GM12878 (cell line): ENCODE results near the gene FBXO15. TPM values are rescaled to one million over a fixed set of nuclear protein-coding genes. Genes with fewer than 3 reads are reported as not detected.

Source experiments
- ATAC-seq: fragments of 200-7000 bp; cut with Tn5 transposase; 3 replicates; pipeline ENCODE4 v1.9.1; 2020; ENCODE audit warnings: mild to moderate bottlenecking, moderate library complexity
- BruUV-seq: library from RNA; stranded (reverse); fragments of 400-500 nt; replicated peaks from 2 replicates; lab custom pipeline; 2021; lab: Mats Ljungman, UMichigan
- CTCF ChIA-PET: fragments of 300-600 bp; sonication (Branson Sonifier 250); formaldehyde crosslinking; extraction: SDS; loops from one replicate; lab custom pipeline; 2021; ENCODE audit warnings: inconsistent platforms; lab: Yijun Ruan, JAX
- POLR2A ChIA-PET: fragments of 350-600 bp; formaldehyde crosslinking; extraction: SDS; loops from one replicate; lab custom pipeline; 2021; ENCODE audit warnings: inconsistent platforms; lab: Charles Lee
- RAD21 ChIA-PET: fragments of 300-600 bp; sonication (Branson Sonifier 250); formaldehyde crosslinking; loops from one replicate; lab custom pipeline; 2023; ENCODE audit warnings: antibody characterized with exemption; ENCODE audit not compliant: unreplicated experiment; lab: Charles Lee
- SMC1A ChIA-PET: fragments of 300-600 bp; sonication (Branson Sonifier 250); formaldehyde crosslinking; loops from one replicate; lab custom pipeline; 2023; ENCODE audit not compliant: unreplicated experiment, uncharacterized antibody; lab: Charles Lee
- DNase-seq: peaks from one replicate; pipeline ENCODE4 v3.0.0-alpha.2; 2011; ENCODE audit warnings: low read depth, low spot score
- FAIRE-seq: peaks from 3 replicates; lab custom pipeline; 2011; peaks lifted over from hg19 to GRCh38; lab: Jason Lieb, UNC
- H2AFZ ChIP-seq: 2 replicates; pipeline ENCODE4 v1.6.0; 2011; ENCODE audit warnings: low read depth, low read length, control low read depth; ENCODE audit not compliant: control insufficient read depth
- H3K27ac ChIP-seq: 2 replicates; pipeline ENCODE4 v1.5.1; 2011; ENCODE audit warnings: control low read depth; ENCODE audit not compliant: control insufficient read depth, insufficient read depth
- H3K27me3 ChIP-seq, 2 experiments: replicated peaks in 1 of 2; 2 replicates each; pipeline versions ENCODE4 v1.6.0 to v1.6.1; 2011; ENCODE audit warnings: low read length in 1 of 2; ENCODE audit not compliant: control insufficient read depth in 2 of 2, insufficient read depth in 2 of 2
- H3K36me3 ChIP-seq, 2 experiments: 2 replicates each; pipeline ENCODE4 v1.5.1; 2011; ENCODE audit warnings: low read length in 1 of 2; ENCODE audit not compliant: control insufficient read depth in 2 of 2, insufficient read depth in 2 of 2
- H3K4me1 ChIP-seq: 2 replicates; pipeline ENCODE4 v1.6.1; 2011; ENCODE audit warnings: mild to moderate bottlenecking, low read length, moderate library complexity, mixed read lengths; ENCODE audit not compliant: control insufficient read depth, insufficient read depth
- H3K4me2 ChIP-seq: 2 replicates; pipeline ENCODE4 v1.6.0; 2011; ENCODE audit warnings: control low read depth; ENCODE audit not compliant: control insufficient read depth, insufficient read depth
- H3K4me3 ChIP-seq: fragments of 200-600 bp; sonication (generic); 2 replicates; pipeline ENCODE4 v1.5.1; 2016
- H3K79me2 ChIP-seq: 2 replicates; pipeline ENCODE4 v1.6.0; 2011; ENCODE audit warnings: low read length; ENCODE audit not compliant: control insufficient read depth, insufficient read depth
- H3K9ac ChIP-seq: 2 replicates; pipeline ENCODE4 v1.8.0; 2011; ENCODE audit warnings: low read length, control low read depth, mixed read lengths; ENCODE audit not compliant: control insufficient read depth, insufficient read depth
- H3K9me3 ChIP-seq: replicated peaks from 3 replicates; pipeline ENCODE4 v1.5.1; 2011; ENCODE audit warnings: mild to moderate bottlenecking, low read length; ENCODE audit not compliant: control insufficient read depth, insufficient read depth
- H4K20me1 ChIP-seq: 2 replicates; pipeline ENCODE4 v1.6.0; 2011; ENCODE audit not compliant: control insufficient read depth, insufficient read depth
- ASH2L ChIP-seq: fragments of 300-600, 200-600 bp; sonication (generic); IDR thresholded peaks from 2 replicates; pipeline ENCODE4 v1.6.1; 2017; ENCODE audit warnings: low read depth, mild to moderate bottlenecking, borderline replicate concordance
- CREM ChIP-seq: IDR thresholded peaks from 2 replicates; pipeline ENCODE4 v1.6.1; 2014; ENCODE audit warnings: antibody characterized with exemption, low read depth
- IKZF2 ChIP-seq, 2 experiments: fragments of 450-650 bp; IDR thresholded peaks; 2 replicates each; pipeline ENCODE4 v1.6.1; 2017; ENCODE audit warnings: mild to moderate bottlenecking in 2 of 2, moderate library complexity in 2 of 2
- MEF2A ChIP-seq: IDR thresholded peaks from 2 replicates; pipeline ENCODE4 v1.6.1; 2011; ENCODE audit warnings: low read depth, mild to moderate bottlenecking, low read length, moderate library complexity; ENCODE audit not compliant: insufficient read depth
- MTA3 ChIP-seq: IDR thresholded peaks from 2 replicates; pipeline ENCODE4 v1.6.1; 2012; ENCODE audit warnings: low read length, inconsistent platforms, borderline replicate concordance
- NRF1 ChIP-seq: conservative IDR thresholded peaks from 2 replicates; pipeline ENCODE4 v1.6.1; 2011; ENCODE audit warnings: mild to moderate bottlenecking, low read depth, low read length, improper control_type of control experiment
- PBX3 ChIP-seq: IDR thresholded peaks from 2 replicates; pipeline ENCODE4 v1.6.1; 2011; ENCODE audit warnings: mild to moderate bottlenecking, low read depth, low read length, moderate library complexity; ENCODE audit not compliant: insufficient replicate concordance
- POU2F2 ChIP-seq: IDR thresholded peaks from 3 replicates; pipeline ENCODE4 v1.6.1; 2011; ENCODE audit warnings: low read depth, mild to moderate bottlenecking, low read length, borderline replicate concordance
- PRDM15 ChIP-seq: fragments of 450-650 bp; formaldehyde crosslinking; IDR thresholded peaks from 2 replicates; pipeline ENCODE4 v1.4.0; 2020; ENCODE audit warnings: mild to moderate bottlenecking, moderate library complexity
- RAD21 ChIP-seq: IDR thresholded peaks from 2 replicates; pipeline ENCODE4 v1.6.1; 2011; ENCODE audit warnings: mild to moderate bottlenecking, low read depth, low read length, moderate library complexity; ENCODE audit not compliant: insufficient read depth
- RFX5 ChIP-seq: IDR thresholded peaks from 2 replicates; pipeline ENCODE4 v1.6.1; 2011; ENCODE audit warnings: low read depth, low read length, improper control_type of control experiment
- SMAD1 ChIP-seq: fragments of 450-650 bp; IDR thresholded peaks from 2 replicates; pipeline ENCODE4 v1.6.1; 2018; ENCODE audit warnings: mild to moderate bottlenecking, low read depth; ENCODE audit not compliant: partially characterized antibody
- TCF3 ChIP-seq: IDR thresholded peaks from 2 replicates; pipeline ENCODE4 v1.6.1; 2012; ENCODE audit warnings: low read depth, mild to moderate bottlenecking, low read length, borderline replicate concordance; ENCODE audit not compliant: insufficient read depth
- WRNIP1 ChIP-seq: IDR thresholded peaks from 2 replicates; pipeline ENCODE4 v1.6.1; 2011; ENCODE audit warnings: low read depth, low read length, improper control_type of control experiment, borderline replicate concordance
- ZNF622 ChIP-seq: fragments of 450-650 bp; IDR thresholded peaks from 2 replicates; pipeline ENCODE4 v1.6.1; 2017; ENCODE audit warnings: mild to moderate bottlenecking, inconsistent platforms
- WGBS: methylation state at CpG from one replicate; pipeline ENCODE4 v1.1.6; 2016; ENCODE audit warnings: low lambda C conversion rate; ENCODE audit not compliant: insufficient replicate concordance, insufficient coverage; ENCODE audit errors: missing lambda C conversion rate; 5-methylcytosine and 5-hydroxymethylcytosine counted together
- in situ Hi-C: fragments of 300-500 bp; cut with MboI; formaldehyde crosslinking; loops from 9 replicates; pipeline ENCODE4 v1.14.3; 2018; ENCODE audit warnings: mixed read lengths
- intact Hi-C: fragments of 100-400 bp; cut with micrococcal nuclease; formaldehyde crosslinking; loops from one replicate; pipeline ENCODE4 v1.14.2; 2022; ENCODE audit not compliant: unreplicated experiment
- polyA plus RNA-seq, 11 experiments: library from polyadenylated mRNA; depleted of rRNA in 4 of 11; unstranded in 6 of 11; stranded (reverse) in 5 of 11; fragments of >200 nt; fragmentation: Nextera tagmentation in 4 of 11; fragmentation: Illumina TruSeq in 1 of 11; extraction: Ambion mirVana in 4 of 11; extraction: Trizol in 1 of 11; gene quantifications; 1 replicate in 1 of 11; 2 replicates in 10 of 11; pipeline versions ENCODE4 v1.2.1 to v1.2.3, GENCODE V29; 2011 to 2016; ENCODE audit warnings: inconsistent platforms in 2 of 11, missing spikeins in 2 of 11, low read depth in 1 of 11
- total RNA-seq, 4 experiments: library from RNA; depleted of rRNA in 3 of 4; stranded (reverse); fragments of >200 nt in 3 of 4; fragmentation: Illumina TruSeq in 1 of 4; extraction: Trizol in 1 of 4; gene quantifications; 2 replicates each; pipeline versions ENCODE4 v1.2.1 to v1.2.3, GENCODE V29; 2013 to 2021

The FBXO15 gene
- total and polyA plus RNA-seq, 10 of the 15 experiments (the other 5 are each of a cell fraction or from before 2014, with no cell fraction given) = 0.06 to 0.90 (median 0.22) TPM; not detected in 3

- Histone ChIP-seq H3K27me3 (peaks cover 0 to 4% of the 10 kb centered on the region in 2 experiments), H3K9me3 (no peaks in the 10 kb centered on the region), H3K9ac (no peak overlapping the region), H3K4me2 (no peak overlapping the region), H3K79me2 (no peaks in the 10 kb centered on the region), H3K36me3 (no peaks in the 10 kb centered on the region), H2AFZ (no peak overlapping the region), H3K4me1 (no peaks in the 10 kb centered on the region), H3K27ac (no peak overlapping the region), H3K4me3 (no peak overlapping the region), H4K20me1 (no peaks in the 10 kb centered on the region)
- ChIA-PET CTCF (no interaction called here), RAD21 (no interaction called here), SMC1A (interaction anchor here (0.9 kb wide), 1 partner anchor 159 kb away, joined by 3 read pairs; no protein-coding TSS in a partner anchor), POLR2A (no interaction called here)
- no peak for FAIRE-seq
- no peak for DNase-seq
- BruUV-seq = no TSS peak
- TF ChIP-seq ASH2L (no peak), POU2F2 (no peak), WRNIP1 (no peak), CREM (no peak), ZNF622 (no peak), SMAD1 (no peak)
- intact Hi-C loops (no loop called here), in situ Hi-C loops (no loop called here)
- WGBS = no CpG with 5 or more reads among the region's 3 CpGs
- ATAC-seq = no peak
These were observed 35.5 kb upstream of the FBXO15 start for GRCh38 chr18:74183130-74183529.

- no peak overlapping the region for H3K9ac ChIP-seq
- H3K4me1 ChIP-seq = no peaks in the 10 kb centered on the region
- ChIA-PET CTCF (no interaction called here), RAD21 (no interaction called here), SMC1A (no interaction called here), POLR2A (no interaction called here)
- no peaks in the 10 kb centered on the region for H3K79me2 ChIP-seq
- WGBS = 90% methylated on average over 12 of the region's 19 CpGs
- ATAC-seq (no peak), FAIRE-seq (no peak), DNase-seq (no peak)
- intact Hi-C loops = no loop called here
- in situ Hi-C loops = no loop called here
- H3K4me3 ChIP-seq = no peak overlapping the region
- H3K27me3 ChIP-seq = peaks cover 0 to 4% of the 10 kb centered on the region in 2 experiments
- H3K36me3 ChIP-seq = no peaks in the 10 kb centered on the region
- H3K27ac ChIP-seq = no peak overlapping the region
- BruUV-seq = no TSS peak
- no peak overlapping the region for H3K4me2 ChIP-seq
- no peaks in the 10 kb centered on the region for H4K20me1 ChIP-seq
- H3K9me3 ChIP-seq = no peaks in the 10 kb centered on the region
- no peak overlapping the region for H2AFZ ChIP-seq
- TF ChIP-seq NRF1 (no peak), PBX3 (no peak), TCF3 (no peak), MTA3 (no peak), IKZF2 (IDR thresholded peaks at IDR 0.05) (no peak), PRDM15 (CRISPR knock-in tag) (no peak), MEF2A (no peak), RFX5 (no peak), RAD21 (no peak)
These were observed 34.7 kb upstream of the FBXO15 start for GRCh38 chr18:74182335-74182734.
